Osteocyte (in vitro differentiated cells): ENCODE measurements around the gene VLDLR. TPM values are rescaled to one million over a fixed set of nuclear protein-coding genes. Genes with fewer than 3 reads are reported as not detected.

Experiments
- DNase-seq: peaks from one replicate; pipeline ENCODE4 v3.0.0; 2021; ENCODE audit warnings: mixed read lengths; ENCODE audit not compliant: unreplicated experiment; ENCODE audit errors: extremely low spot score
- H3K27ac Mint-ChIP-seq: one replicate; pipeline ENCODE4 v1.8.0; 2021; ENCODE audit warnings: mild to moderate bottlenecking, mixed read lengths; ENCODE audit not compliant: unreplicated experiment
- H3K27me3 Mint-ChIP-seq: one replicate; pipeline ENCODE4 v1.8.0; 2021; ENCODE audit warnings: mixed read lengths; ENCODE audit not compliant: unreplicated experiment
- H3K36me3 Mint-ChIP-seq: one replicate; pipeline ENCODE4 v1.8.0; 2021; ENCODE audit warnings: mixed read lengths; ENCODE audit not compliant: unreplicated experiment
- H3K4me1 Mint-ChIP-seq: one replicate; pipeline ENCODE4 v1.8.0; 2021; ENCODE audit warnings: mixed read lengths; ENCODE audit not compliant: unreplicated experiment
- H3K4me3 Mint-ChIP-seq: one replicate; pipeline ENCODE4 v1.8.0; 2021; ENCODE audit warnings: mild to moderate bottlenecking, moderate library complexity, mixed read lengths; ENCODE audit not compliant: unreplicated experiment
- H3K9me3 Mint-ChIP-seq: one replicate; pipeline ENCODE4 v1.8.0; 2021; ENCODE audit warnings: mixed read lengths; ENCODE audit not compliant: unreplicated experiment
- total RNA-seq: library from RNA; stranded (reverse); gene quantifications from 2 replicates; pipeline ENCODE4 v1.2.1, GENCODE V29; 2021
- TF ChIP-seq, protein P1 (sequence below): fragments of 200-600 bp; sonication (generic); IDR thresholded peaks from 2 replicates; pipeline ENCODE4 v1.5.0; 2021; ENCODE audit warnings: antibody characterized with exemption, mild to moderate bottlenecking, moderate library complexity

Gene VLDLR
- total RNA-seq, 1 donor from 2014 or later = 18.5 TPM

DNA sequence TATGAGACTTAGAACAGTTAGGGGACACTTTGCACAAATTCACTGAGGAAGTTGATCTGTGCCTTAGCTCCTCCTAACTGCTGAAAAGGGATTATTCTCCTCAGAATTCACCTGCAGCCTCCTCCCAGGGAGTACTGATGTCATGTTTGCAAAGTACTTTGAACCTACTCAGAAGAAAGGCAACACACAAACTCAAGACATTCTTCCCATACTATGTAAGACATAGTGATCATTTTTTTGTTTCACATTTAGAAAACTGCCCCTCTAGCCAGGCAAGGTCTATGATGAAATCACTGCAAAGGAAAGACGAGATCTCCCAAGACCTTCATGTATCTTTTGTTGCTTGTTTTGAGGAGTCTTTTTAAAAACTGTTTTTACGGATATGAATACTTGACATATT, 10.6 kb upstream of the VLDLR start:
- H3K9me3 Mint-ChIP-seq = no peaks in the 10 kb centered on the region
- H3K4me3 Mint-ChIP-seq = no peak overlapping the region
- no peak for DNase-seq
- TF ChIP-seq, protein P1, sequence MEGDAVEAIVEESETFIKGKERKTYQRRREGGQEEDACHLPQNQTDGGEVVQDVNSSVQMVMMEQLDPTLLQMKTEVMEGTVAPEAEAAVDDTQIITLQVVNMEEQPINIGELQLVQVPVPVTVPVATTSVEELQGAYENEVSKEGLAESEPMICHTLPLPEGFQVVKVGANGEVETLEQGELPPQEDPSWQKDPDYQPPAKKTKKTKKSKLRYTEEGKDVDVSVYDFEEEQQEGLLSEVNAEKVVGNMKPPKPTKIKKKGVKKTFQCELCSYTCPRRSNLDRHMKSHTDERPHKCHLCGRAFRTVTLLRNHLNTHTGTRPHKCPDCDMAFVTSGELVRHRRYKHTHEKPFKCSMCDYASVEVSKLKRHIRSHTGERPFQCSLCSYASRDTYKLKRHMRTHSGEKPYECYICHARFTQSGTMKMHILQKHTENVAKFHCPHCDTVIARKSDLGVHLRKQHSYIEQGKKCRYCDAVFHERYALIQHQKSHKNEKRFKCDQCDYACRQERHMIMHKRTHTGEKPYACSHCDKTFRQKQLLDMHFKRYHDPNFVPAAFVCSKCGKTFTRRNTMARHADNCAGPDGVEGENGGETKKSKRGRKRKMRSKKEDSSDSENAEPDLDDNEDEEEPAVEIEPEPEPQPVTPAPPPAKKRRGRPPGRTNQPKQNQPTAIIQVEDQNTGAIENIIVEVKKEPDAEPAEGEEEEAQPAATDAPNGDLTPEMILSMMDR = no peak
- H3K27me3 Mint-ChIP-seq = no peaks in the 10 kb centered on the region
- H3K4me1 Mint-ChIP-seq = peaks cover 11% of the 10 kb centered on the region
- no peak overlapping the region for H3K27ac Mint-ChIP-seq
- H3K36me3 Mint-ChIP-seq = no peaks in the 10 kb centered on the region

DNA sequence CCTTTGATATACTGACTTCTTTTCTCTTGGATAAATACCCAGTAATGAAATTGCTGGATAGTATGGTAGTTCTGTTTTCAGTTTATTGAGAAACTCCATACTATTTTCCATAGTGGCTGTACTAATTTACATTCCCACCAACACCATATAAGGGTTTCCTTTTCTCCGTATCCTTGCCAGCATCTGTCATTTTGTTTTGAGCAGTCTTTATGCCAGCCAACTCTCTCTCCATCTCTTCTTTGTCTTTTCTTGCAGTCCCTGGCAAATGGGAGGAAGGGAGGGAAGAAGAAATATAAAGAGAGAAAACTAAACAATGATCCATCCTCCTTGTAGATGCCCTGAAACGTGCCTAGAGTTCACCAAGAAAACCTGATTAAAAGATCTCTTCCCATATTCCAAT, 9.6 kb upstream of the VLDLR start:
- Mint-ChIP-seq H3K36me3 (no peaks in the 10 kb centered on the region), H3K9me3 (no peaks in the 10 kb centered on the region), H3K27me3 (no peaks in the 10 kb centered on the region), H3K4me3 (no peak overlapping the region), H3K4me1 (peaks cover 11% of the 10 kb centered on the region), H3K27ac (no peak overlapping the region)
- TF ChIP-seq, protein P1 = no peak
- DNase-seq = no peak

DNA sequence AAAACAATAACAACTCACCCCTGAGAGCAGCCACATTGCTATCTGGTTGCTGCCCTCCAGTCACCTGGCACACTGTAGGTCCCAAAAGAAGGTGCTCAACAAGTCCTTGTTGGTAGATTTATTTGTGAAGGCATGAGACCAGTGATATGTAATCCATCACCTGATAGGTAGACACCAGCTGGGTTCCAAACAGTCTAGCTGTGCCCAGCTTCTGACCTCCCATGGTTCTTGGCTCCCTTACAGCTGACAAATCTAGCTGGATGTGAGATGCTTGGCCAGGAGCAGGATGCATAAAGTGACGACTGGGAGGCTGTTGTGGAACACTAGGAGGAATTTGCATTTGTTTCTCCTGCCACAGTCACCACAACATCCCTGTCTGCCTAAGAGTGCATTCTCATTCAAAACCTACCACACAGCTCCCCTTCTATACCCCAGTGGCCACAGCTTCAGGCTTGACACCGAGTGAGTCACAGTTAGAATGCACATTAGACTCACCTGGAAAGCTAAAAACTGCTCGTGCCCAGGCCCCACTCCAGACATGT, 7.8 kb upstream of the VLDLR start:
- TF ChIP-seq, protein P1 = no peak
- Mint-ChIP-seq H3K4me3 (no peak overlapping the region), H3K9me3 (peaks cover 5% of the 10 kb centered on the region), H3K27me3 (no peaks in the 10 kb centered on the region), H3K4me1 (peaks cover 11% of the 10 kb centered on the region), H3K27ac (no peak overlapping the region), H3K36me3 (no peaks in the 10 kb centered on the region)
- no peak for DNase-seq

DNA sequence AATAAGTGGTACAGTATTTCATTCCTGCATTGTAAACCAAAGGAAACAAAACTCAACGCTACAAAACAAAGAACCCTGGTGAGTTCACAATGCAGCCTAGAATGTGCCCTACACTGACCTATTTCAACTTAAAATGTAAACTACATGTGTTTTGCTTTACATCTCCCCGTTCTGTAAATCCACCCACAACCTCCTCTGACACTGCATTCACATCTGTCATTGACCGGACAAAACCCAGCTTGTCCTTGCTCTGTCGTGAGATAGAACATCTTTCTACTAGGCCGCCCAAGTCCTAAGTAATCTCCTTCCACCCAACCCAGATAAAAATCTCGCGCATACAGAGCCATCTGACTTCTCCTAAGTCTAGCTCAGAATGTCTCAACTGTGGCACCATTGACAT, 6.1 kb upstream of the VLDLR start:
- Mint-ChIP-seq H3K4me1 (peaks cover 9% of the 10 kb centered on the region), H3K9me3 (peaks cover 5% of the 10 kb centered on the region), H3K27me3 (peaks cover 4% of the 10 kb centered on the region), H3K4me3 (no peak overlapping the region), H3K36me3 (no peaks in the 10 kb centered on the region), H3K27ac (no peak overlapping the region)
- DNase-seq = no peak
- TF ChIP-seq, protein P1 = no peak

DNA sequence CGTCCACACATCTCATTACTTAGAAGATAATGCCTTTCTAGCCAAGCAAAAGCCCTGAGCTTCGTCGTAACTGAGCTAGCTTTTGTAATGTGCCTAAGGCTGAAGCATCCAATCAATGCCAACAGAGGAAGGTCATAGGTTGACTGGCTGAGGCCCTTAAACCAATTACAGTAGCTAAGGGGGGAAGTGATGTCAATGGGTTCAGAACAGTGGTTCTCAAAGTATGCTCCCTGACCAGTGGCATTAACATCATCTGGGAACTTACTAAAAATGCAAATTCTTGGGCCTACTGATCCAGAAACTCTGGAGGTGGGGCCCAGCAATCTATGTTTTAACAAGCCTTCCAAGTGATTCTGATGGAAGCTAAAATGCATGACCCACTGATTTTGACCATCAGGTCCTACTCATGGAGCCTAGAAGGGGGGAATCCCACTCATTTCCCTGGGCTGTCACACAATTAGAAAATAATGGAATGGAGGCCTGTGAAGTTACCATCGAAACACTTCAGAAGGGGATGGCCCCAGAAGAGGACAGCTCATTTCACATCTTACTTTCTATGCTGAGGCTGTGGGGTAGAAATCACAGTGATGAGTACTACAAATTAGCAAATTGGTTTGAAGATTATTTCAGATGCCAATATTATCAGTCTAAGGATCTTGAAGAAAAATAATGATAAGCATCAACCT, 4.8 kb upstream of the VLDLR start:
- peaks cover 9% of the 10 kb centered on the region for H3K4me1 Mint-ChIP-seq
- H3K9me3 Mint-ChIP-seq = peaks cover 5% of the 10 kb centered on the region
- H3K36me3 Mint-ChIP-seq = no peaks in the 10 kb centered on the region
- no peak overlapping the region for H3K27ac Mint-ChIP-seq
- H3K4me3 Mint-ChIP-seq = no peak overlapping the region
- DNase-seq = no peak
- H3K27me3 Mint-ChIP-seq = peaks cover 4% of the 10 kb centered on the region
- TF ChIP-seq, protein P1 = no peak
